HG03378 (cell line): ENCODE measurements around the gene WDR62.
"Not testable (repeated sequence)": the region's sequence is repeated elsewhere in the genome, so short reads cannot be mapped to it uniquely, and the experiment has no call there.

Source experiments
- ATAC-seq: cut with Tn5 transposase; IDR thresholded peaks from one replicate; pipeline ENCODE4 v1.9.1; 2021; ENCODE audit warnings: mild to moderate bottlenecking, moderate library complexity; ENCODE audit not compliant: unreplicated experiment

WDR62 gene

DNA sequence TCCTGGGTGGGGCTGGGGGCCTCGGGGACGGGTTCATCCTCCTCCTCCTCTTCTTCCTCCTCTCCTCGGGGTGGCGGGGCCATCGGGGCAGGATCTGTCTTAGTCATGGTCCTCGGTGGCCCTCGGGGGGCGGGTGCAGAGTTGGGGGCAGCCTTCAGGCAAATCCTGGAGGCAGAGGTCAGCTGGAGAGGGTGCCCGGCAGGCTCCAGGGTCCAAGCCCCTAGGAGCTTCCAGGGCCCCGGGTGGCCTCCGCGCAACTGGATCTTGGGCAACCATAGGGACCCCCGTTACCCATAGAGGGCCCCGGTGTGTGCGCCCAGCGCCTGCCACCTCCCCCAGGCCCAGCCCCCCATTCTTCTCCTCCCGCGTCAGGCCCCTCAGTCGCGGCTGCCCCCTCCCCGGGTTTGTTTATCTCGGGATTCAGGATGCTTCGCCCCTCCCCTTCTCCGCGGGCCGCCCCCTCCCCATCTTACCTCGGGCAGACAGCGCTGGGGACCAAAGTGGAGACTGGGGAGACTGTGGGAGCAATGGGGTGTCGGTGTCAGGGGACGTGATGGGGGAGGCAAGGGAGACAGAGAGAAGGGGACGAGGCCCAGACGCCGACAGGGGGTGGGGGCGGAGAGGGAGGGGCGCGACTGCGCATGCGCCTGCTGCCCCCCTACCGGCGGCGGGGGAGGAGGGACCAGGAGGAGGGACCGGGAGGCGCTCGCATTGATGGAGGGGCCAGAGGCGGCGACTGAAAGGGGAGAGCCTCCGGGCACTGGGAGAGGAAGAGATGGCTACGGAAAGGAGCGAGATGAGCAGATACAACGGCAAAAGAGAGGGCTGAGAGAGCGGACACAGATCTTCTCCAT is 22.2 kb upstream of the WDR62 start, which contains the start of gene CLIP3:
TSS of gene CLIP3 (minus strand) at position 623 of the 854 bp plus-strand sequence. CDS start at position 107, 516 bp downstream.
- no peak for ATAC-seq

GRCh38 chr19:36040495-36040894 is 14.2 kb upstream of the WDR62 start:
- ATAC-seq: no peak

DNA sequence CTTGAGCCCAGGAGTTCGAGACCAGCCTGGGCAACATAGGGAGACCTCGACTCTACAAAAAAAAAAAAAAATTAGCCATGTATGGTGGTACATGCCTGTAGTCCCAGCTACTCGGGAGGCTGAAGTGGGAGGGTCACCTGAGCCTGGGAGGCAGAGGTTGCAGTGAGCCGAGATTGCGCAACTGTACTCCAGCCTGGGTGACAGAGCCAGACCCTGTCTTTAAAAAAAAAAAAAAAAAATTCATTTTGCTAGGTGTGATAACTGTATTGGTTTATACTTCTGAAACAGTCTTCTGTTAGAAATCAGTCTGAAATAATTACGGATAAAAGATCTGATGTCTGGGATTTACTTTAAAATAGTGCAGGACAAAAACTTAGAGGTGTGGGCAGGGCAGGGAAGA is 13.6 kb upstream of the WDR62 start:
- not testable (repeated sequence) for ATAC-seq

- ATAC-seq: no peak
These were observed 12.9 kb upstream of the WDR62 start for GRCh38 chr19:36041831-36042230.

- ATAC-seq: no peak
These were observed 10.7 kb upstream of the WDR62 start for GRCh38 chr19:36043952-36044351.

DNA sequence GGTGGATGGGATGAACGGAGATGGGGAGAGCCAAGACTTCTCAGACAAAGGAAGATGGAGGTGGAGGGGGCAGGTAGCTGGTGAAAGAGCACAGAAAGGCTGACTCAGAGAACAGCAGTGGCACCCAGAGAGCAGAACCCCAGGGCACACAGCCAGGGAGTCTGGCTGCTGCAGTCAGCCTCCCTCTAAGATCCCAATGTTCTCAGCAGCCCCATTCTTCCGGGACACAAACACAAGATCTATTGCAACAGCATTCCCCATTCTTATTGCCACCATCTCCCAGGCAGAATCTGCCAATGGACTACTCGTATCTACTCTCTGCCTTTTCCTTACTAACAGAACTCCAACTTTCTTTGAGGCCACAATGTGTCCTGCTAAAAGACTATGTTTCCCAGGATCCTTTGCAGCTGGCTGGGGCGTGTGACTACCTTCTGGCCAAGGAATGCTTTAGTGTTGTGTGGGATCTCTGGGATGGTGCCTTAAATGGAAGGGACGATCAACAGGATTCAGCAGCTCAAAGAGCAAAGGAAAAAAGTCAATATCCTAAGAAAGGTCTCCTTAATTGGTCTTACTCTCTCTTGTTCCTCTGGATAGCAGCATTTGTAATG is 8.2 kb upstream of the WDR62 start:
- no peak for ATAC-seq

DNA sequence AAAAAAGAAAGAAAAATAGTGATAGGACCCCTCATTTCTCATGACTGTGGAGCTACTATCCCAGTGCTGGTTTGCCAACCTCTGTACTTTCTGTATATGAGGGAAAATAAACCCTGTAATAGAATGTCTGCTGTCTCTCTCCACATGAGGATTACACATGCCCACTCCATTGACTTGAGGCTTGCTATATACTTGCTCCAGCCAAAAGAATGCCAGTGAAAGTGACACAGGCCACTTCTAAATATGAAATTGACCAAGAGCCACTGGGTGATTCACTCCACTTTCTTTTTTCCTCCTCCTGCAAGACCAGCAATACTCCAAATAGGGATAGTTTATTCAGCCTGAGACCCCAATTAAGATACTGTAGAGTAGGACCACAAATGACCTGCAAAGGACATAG is 6.9 kb upstream of the WDR62 start:
- no peak for ATAC-seq

- ATAC-seq: no peak
These were observed 5.5 kb upstream of the WDR62 start for GRCh38 chr19:36049080-36049698.

DNA sequence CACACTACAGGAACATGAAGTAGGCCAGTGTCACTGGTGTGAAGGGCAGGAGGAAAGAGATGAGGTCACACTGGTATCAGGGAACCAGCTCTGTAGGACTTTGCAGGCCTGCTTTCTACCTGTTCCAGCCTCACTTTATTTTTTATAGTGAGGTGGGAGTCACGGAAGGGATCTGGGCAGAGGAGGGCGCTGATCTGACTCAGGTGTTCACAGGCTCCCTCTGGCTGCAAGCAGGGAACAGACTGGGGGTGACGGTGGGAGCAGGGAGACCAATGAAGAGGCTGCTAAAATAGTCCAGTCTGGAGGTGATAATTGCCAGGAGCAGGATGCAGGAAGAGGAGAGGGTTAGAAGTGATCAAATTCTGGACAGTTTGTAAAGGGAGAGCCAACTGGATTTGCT is 3.5 kb upstream of the WDR62 start:
- ATAC-seq: no peak

- ATAC-seq: no peak
These were observed 3.1 kb upstream of the WDR62 start for GRCh38 chr19:36051637-36052036.

- peak; percentile 74 for ATAC-seq
These were observed 471 bp upstream of the WDR62 start, which contains the start of gene THAP8 for GRCh38 chr19:36054119-36054732. Gene THAP8 (minus strand): TSS chr19:36054285. CDS start chr19:36054217, 68 bp downstream.

GRCh38 chr19:36058481-36059179 is 3.9 kb downstream of the WDR62 start:
- no peak for ATAC-seq

DNA sequence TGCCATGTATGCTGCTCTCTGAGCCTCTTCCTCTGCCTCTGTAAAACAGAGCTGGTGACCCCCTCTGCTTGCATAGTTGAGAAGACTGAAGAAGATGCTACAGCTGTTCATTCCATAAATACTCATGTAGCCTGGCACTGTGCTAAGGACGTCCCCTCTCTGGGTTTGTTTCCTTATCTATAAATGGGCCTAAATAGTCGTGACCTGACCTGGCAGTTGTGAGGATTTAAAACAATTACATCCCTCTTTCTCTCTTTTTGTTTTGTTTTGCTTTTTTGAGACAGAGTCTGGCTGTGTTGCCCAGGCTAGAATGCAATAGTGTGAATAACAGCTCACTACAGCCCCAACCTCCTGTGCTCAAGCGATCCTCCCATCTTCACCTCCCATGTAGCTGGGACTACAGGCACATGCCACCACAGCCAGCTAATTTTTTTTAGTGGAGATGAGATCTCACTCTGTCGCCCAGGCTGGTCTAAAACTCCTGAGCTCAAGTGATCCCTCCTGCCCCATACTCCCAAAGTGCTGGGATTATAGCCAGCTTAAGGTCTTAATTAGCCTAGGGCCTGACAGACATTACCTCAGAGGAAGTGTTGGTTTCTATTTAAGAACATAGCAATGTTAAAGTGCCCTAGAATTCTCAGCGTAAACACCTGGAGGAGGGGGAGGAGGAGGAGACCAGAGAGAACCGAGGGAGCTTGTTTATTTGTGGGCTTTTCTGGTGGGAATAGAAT is 4.6 kb downstream of the WDR62 start:
- ATAC-seq: no peak

- no peak for ATAC-seq
These were observed 5.7 kb downstream of the WDR62 start for GRCh38 chr19:36060430-36060829.

DNA sequence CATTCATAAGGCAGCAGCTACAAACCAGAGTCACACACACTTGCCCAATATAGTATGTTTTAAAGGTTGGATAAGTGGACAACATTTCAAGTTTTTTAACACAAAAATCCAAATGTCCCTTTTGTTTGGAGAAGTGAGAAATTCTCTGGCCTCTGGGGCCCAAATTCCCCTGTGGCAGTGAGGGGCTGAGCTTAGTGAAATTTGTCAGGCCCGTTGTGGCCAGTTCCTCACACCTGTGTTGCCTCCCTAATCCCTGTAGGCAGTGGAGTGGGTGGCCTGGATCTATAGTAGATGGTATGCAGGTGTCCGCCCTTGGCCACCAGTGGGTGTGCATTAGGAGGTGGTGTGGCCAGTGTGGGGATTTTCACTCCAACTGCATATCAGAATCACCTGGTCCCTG is 6.7 kb downstream of the WDR62 start:
- ATAC-seq: no peak

DNA sequence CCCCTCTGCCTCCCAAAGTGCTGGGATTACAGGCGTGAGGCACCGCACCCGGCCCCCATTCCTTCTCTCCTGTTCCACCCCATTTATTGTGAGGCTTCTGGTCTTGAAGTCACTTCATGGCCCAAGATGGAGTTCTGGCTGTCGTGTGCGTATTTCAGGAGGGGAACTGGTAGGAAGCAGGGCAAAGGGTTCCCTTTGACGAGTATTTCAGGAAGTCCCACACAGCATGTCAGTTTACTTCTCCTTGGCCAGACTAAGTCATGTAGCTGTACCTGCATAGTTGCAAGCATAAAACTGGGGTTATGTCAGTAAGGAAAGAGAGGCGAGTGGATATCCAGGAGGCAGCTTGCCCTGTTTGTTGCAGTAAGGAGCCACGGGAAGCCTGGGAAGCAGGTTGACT is 10.1 kb downstream of the WDR62 start:
- ATAC-seq: no peak

DNA sequence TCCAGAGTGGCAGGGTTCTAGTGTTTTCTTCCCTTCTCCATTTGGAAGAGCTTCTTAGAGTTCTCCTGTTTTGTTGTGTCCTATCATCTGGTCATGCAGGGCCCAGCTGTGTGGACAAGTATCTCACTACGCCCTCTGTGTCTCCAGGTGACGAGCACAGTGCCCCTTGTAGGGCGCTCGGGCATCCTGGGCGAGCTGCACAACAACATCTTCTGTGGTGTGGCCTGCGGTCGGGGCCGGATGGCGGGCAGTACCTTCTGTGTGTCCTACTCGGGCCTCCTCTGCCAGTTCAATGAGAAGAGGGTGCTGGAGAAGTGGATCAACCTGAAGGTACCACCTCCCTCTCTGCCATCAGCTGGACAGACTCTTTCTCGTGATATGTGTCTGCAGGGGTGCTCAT is 13.0 kb downstream of the WDR62 start:
- ATAC-seq: no peak

DNA sequence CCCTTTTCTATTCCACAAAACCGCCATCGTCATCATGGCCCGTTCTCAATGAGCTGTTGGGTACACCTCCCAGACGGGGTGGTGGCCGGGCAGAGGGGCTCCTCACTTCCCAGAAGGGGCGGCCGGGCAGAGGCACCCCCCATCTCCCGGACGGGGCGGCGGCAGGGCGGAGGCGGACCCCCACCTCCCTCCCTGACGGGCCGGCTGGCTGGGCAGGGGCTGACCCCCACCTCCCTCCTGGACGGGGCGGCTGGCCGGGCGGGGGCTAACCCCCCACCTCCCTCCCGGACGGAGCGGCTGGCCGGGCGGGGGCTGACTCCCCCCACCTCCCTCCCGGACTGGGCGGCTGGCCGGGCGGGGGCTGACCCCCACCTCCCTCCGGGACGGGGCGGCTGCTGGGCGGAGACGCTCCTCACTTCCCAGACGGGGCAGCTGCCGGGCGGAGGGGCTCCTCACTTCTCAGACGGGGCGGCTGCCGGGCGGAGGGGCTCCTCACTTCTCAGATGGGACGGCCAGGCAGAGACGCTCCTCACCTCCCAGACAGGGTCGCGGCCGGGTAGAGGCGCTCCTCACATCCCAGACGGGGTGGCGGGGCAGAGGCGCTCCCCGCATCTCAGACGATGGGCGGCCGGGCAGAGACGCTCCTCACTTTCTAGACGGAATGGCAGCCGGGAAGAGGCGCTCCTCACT is 14.3 kb downstream of the WDR62 start:
- ATAC-seq: not testable (repeated sequence)

GRCh38 chr19:36072081-36072480 is 17.4 kb downstream of the WDR62 start:
- ATAC-seq: no peak
